Measurements from ENCODE around the gene H3-3A.

DNA sequence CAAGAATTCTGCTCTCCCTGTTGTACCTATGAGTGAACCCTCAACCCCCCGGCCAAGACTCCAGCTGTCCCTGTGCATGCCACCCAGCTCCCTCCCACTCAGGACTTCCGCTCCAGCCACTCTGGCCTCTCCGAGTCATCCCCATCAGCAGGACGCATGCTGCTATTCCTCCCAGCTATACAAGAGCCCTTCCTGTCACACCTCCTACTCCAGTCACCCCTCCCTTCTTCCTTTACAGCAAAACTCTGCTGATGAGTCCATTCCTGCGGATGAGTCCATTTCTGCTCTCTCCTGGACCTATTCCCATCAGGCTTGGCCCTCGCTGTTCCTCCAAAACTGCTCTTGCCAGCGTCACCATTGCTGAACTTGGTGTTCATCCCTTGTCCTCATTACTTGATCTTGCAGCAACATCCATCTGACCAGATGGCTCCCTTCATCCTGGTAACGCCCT lies 42.2 kb downstream of the H3-3A start:
- TF ChIP-seq POLR2A (IDR thresholded peaks at IDR 0.05; ENCODE audit: low read depth) = no peak
- TF ChIP-seq, protein P1, sequence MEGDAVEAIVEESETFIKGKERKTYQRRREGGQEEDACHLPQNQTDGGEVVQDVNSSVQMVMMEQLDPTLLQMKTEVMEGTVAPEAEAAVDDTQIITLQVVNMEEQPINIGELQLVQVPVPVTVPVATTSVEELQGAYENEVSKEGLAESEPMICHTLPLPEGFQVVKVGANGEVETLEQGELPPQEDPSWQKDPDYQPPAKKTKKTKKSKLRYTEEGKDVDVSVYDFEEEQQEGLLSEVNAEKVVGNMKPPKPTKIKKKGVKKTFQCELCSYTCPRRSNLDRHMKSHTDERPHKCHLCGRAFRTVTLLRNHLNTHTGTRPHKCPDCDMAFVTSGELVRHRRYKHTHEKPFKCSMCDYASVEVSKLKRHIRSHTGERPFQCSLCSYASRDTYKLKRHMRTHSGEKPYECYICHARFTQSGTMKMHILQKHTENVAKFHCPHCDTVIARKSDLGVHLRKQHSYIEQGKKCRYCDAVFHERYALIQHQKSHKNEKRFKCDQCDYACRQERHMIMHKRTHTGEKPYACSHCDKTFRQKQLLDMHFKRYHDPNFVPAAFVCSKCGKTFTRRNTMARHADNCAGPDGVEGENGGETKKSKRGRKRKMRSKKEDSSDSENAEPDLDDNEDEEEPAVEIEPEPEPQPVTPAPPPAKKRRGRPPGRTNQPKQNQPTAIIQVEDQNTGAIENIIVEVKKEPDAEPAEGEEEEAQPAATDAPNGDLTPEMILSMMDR (IDR thresholded peaks at IDR 0.05) = no peak
- TF ChIP-seq EP300 (IDR thresholded peaks at IDR 0.05) = no peak

Data from esophagus muscularis mucosa (tissue), 4 donors.